Measurements from ENCODE around the gene CRYGB.

Gene CRYGB

GRCh38 chr2:208098267-208098666, 47.7 kb downstream of the CRYGB start:
- Histone ChIP-seq H3K4me3 (ENCODE audit: low read length, poor library complexity, severe bottlenecking) (no peak overlapping the region), H3K4me1 (ENCODE audit: insufficient read depth, low read length, poor library complexity, severe bottlenecking) (peaks cover 13% of the 10 kb centered on the region), H3K27me3 (ENCODE audit: insufficient read depth, low read length, poor library complexity, severe bottlenecking) (no peaks in the 10 kb centered on the region), H3F3A (ENCODE audit: low read depth) (peaks cover 5% of the 10 kb centered on the region), H3K36me3 (ENCODE audit: insufficient read depth, low read length) (no peaks in the 10 kb centered on the region), H3K4me2 (ENCODE audit: low read depth, low read length, poor library complexity, severe bottlenecking) (no peak overlapping the region), H2AFZ (ENCODE audit: low read length) (no peak overlapping the region), H4K20me1 (ENCODE audit: insufficient read depth, low read length, poor library complexity, severe bottlenecking) (no peaks in the 10 kb centered on the region), H3K79me2 (ENCODE audit: insufficient read depth, low read length) (no peaks in the 10 kb centered on the region), H3K9me3 (ENCODE audit: insufficient read depth, low read depth, low read length) (no peaks in the 10 kb centered on the region), H3K9me2 (replicated peaks; ENCODE audit: low read depth, low read length) (no peaks in the 10 kb centered on the region), H3K9ac (ENCODE audit: low read depth, low read length, poor library complexity, severe bottlenecking) (no peak overlapping the region)
- TF ChIP-seq EZH2phosphoT487 (IDR thresholded peaks at IDR 0.05; ENCODE audit: borderline replicate concordance) (no peak), CTCF (conservative IDR thresholded peaks at IDR 0.05; ENCODE audit: low read length) (no peak)

- Histone ChIP-seq H3K4me1 (ENCODE audit: insufficient read depth, low read length, poor library complexity, severe bottlenecking) (peaks cover 13% of the 10 kb centered on the region), H3K9ac (ENCODE audit: low read depth, low read length, poor library complexity, severe bottlenecking) (no peak overlapping the region), H3K9me2 (replicated peaks; ENCODE audit: low read depth, low read length) (no peaks in the 10 kb centered on the region), H2AFZ (ENCODE audit: low read length) (no peak overlapping the region), H3K4me2 (ENCODE audit: low read depth, low read length, poor library complexity, severe bottlenecking) (no peak overlapping the region), H3F3A (ENCODE audit: low read depth) (peaks cover 5% of the 10 kb centered on the region), H3K9me3 (ENCODE audit: insufficient read depth, low read depth, low read length) (no peaks in the 10 kb centered on the region), H3K27me3 (ENCODE audit: insufficient read depth, low read length, poor library complexity, severe bottlenecking) (no peaks in the 10 kb centered on the region), H3K4me3 (ENCODE audit: low read length, poor library complexity, severe bottlenecking) (no peak overlapping the region), H3K79me2 (ENCODE audit: insufficient read depth, low read length) (no peaks in the 10 kb centered on the region), H3K36me3 (ENCODE audit: insufficient read depth, low read length) (no peaks in the 10 kb centered on the region), H4K20me1 (ENCODE audit: insufficient read depth, low read length, poor library complexity, severe bottlenecking) (no peaks in the 10 kb centered on the region)
- no peak for TF ChIP-seq EZH2phosphoT487 (IDR thresholded peaks at IDR 0.05; ENCODE audit: borderline replicate concordance)
- no peak for TF ChIP-seq CTCF (conservative IDR thresholded peaks at IDR 0.05; ENCODE audit: low read length)
These were observed 48.2 kb downstream of the CRYGB start for GRCh38 chr2:208097801-208098200.

- H2AFZ ChIP-seq (ENCODE audit: low read length), result no peak overlapping the region
- H3F3A ChIP-seq (ENCODE audit: low read depth), result peaks cover 5% of the 10 kb centered on the region
- no peaks in the 10 kb centered on the region for H3K9me2 ChIP-seq (replicated peaks; ENCODE audit: low read depth, low read length)
- H3K36me3 ChIP-seq (ENCODE audit: insufficient read depth, low read length), result no peaks in the 10 kb centered on the region
- H3K9me3 ChIP-seq (ENCODE audit: insufficient read depth, low read depth, low read length), result no peaks in the 10 kb centered on the region
- no peaks in the 10 kb centered on the region for H4K20me1 ChIP-seq (ENCODE audit: insufficient read depth, low read length, poor library complexity, severe bottlenecking)
- H3K4me3 ChIP-seq (ENCODE audit: low read length, poor library complexity, severe bottlenecking), result no peak overlapping the region
- H3K79me2 ChIP-seq (ENCODE audit: insufficient read depth, low read length), result no peaks in the 10 kb centered on the region
- no peak overlapping the region for H3K4me2 ChIP-seq (ENCODE audit: low read depth, low read length, poor library complexity, severe bottlenecking)
- no peak overlapping the region for H3K9ac ChIP-seq (ENCODE audit: low read depth, low read length, poor library complexity, severe bottlenecking)
- peaks cover 13% of the 10 kb centered on the region for H3K4me1 ChIP-seq (ENCODE audit: insufficient read depth, low read length, poor library complexity, severe bottlenecking)
- no peaks in the 10 kb centered on the region for H3K27me3 ChIP-seq (ENCODE audit: insufficient read depth, low read length, poor library complexity, severe bottlenecking)
- no peak for TF ChIP-seq EZH2phosphoT487 (IDR thresholded peaks at IDR 0.05; ENCODE audit: borderline replicate concordance)
- TF ChIP-seq CTCF (conservative IDR thresholded peaks at IDR 0.05; ENCODE audit: low read length), result no peak
These were observed 48.6 kb downstream of the CRYGB start for GRCh38 chr2:208097313-208097712.

Data from Loucy (cell line).